Activated T-cell treated with anti-CD3 and anti-CD28 coated beads for 48 hours (primary cell): ENCODE measurements around the gene SPINT3.

Experiments
- DNase-seq: peaks from one replicate; pipeline ENCODE4 v3.0.0-alpha.2; 2020; ENCODE audit warnings: low read depth

Gene SPINT3, protein sequence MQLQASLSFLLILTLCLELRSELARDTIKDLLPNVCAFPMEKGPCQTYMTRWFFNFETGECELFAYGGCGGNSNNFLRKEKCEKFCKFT

GRCh38 chr20:45515147-45515913 lies at the start of gene SPINT3:
SPINT3 (minus strand) TSS chr20:45515622; CDS start chr20:45515608, 14 bp downstream.
- DNase-seq: no peak

DNA sequence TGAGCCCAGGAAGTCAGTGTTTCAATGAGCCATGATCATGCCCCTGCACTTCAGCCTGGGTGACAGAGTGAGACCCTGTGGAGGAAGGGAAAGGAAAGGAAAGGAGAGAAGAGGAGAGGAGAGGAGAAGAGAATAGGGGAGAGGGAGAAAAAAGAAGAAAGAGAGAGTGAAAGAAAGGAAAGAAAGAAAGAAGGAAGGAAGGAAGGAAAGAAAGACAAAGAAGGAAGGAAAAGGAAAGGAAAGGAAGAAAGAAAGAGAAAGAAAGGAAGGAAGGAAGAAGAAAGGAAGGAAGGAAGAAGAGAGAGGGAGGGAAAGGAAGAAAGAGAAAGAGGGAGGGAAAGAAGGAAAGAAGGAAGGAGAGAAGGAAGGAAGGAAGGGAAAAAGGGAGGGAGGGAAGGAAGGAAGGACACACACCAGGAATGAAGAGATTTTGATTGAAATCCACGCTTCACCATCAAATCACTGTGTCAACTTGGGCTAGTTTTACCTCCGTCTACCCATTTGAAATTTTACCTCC lies 49.4 kb upstream of the SPINT3 start:
- DNase-seq: no peak

- DNase-seq: no peak
Measured at GRCh38 chr20:45555198-45555597, 39.8 kb upstream of the SPINT3 start.

DNA sequence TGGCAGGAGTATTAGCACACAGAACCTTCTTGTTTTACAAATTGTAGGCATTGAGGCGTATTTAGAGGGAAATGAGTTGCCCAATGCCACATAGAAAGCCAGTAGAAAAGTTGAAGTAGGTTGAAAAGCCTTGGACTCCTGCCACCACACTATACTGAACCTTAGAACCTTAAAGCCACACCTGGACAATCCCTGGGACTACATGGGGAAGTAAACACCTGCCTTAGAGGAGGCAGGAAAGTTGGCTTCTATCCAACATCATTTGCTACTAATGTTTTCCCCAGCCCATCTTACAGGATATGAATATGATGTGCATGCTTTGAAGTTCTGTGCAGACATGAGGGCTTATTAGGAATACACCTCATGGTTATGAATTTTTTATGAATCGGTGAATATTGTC lies 37.0 kb upstream of the SPINT3 start:
- no peak for DNase-seq

DNA sequence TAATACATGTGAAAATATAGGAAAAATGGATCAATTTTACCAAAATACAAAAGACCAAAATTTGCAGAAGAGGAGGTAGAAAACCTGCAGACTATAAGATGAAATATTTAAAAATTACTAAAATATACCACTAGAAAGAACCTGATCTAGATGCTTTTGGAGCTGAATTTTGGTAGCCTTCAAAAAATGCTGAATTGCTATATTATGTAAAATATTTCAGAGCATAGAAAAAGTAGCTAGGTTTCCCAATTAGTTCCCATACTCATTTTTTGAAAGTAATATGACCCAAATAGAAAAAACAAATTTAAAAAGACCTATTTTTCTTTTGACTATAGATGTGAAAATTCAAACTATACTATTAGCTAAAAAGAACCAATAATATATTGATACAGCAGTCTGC lies 35.3 kb upstream of the SPINT3 start:
- no peak for DNase-seq

- DNase-seq: no peak
Measured at GRCh38 chr20:45548410-45548809, 33.0 kb upstream of the SPINT3 start.

DNA sequence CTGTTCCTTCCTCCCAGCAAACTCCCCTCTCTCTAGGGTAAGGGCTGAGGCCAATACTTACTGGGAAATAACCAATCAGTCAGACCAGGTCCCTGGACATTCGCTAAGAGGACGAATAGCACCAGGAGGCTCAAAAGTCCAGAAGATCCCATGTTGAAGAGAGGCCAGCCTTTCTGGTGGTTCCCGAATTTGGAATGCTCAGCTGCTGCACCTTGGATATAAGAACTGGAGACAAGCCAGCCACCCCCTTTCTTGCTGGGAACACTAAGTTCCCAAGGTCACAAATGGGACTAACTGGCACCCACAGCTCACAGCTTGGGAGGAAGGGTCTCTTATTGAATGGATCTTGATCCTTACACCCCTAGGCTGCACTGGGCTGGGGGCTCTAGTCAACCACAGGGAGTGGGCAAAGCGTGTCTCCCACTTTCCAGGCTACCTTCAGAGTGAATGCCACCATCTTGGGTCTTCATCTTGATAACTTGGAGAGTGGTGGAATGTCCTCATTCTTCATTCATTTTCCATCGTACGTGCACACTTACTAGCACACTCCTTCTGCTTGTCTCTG lies 31.9 kb upstream of the SPINT3 start, which contains the start of gene EPPIN:
Gene EPPIN, minus strand, starts transcription at position 196 of the 565 bp plus-strand sequence. Its CDS starts 44 bp downstream, at position 152.
- DNase-seq: no peak

GRCh38 chr20:45545754-45546453 lies 30.5 kb upstream of the SPINT3 start:
- no peak for DNase-seq

DNA sequence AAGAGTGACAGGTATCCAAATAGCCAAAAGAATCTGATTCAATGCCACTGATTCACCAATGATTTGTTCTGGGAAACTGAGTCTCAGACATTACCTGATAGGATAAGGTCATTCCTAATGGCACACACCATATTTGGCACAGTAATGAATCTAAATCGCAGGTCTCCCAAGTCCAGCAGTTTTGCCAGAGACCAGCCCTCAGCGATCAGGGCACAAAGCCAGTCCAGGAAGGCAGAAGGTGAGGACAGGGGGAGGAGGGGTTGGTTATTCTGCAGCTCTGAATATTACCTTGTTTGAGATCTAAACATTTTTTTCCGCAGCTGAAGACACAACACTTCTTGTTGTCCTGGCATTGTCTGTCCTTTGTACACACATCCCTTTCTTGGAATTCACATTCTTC lies 29.9 kb upstream of the SPINT3 start:
- no peak for DNase-seq

DNA sequence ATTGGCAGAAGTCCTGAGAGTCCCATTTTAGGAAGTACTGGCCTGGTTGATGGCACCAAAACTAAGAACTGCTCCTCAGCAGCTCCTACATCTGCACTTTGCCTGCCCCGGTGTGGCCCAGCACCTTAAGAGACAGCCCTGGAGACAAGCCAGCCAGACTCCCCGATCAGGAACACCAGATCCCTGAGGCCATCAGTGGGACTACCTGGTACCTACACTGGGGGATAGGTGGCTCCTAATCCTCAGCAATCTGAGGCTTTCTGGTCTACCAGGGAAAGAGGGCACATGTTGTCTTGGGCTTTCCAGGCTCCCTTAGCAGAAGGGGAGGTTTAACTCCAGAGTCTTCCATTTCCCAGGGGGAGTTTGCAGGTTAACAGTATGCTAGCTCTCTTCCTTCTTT lies 24.0 kb upstream of the SPINT3 start, which contains the start of gene WFDC6:
Gene WFDC6, minus strand, starts transcription at position 101 of the 400 bp plus-strand sequence. Its CDS starts 75 bp downstream, at position 26.
- no peak for DNase-seq

- DNase-seq: no peak
Measured at GRCh38 chr20:45538209-45538799, 22.9 kb upstream of the SPINT3 start.

DNA sequence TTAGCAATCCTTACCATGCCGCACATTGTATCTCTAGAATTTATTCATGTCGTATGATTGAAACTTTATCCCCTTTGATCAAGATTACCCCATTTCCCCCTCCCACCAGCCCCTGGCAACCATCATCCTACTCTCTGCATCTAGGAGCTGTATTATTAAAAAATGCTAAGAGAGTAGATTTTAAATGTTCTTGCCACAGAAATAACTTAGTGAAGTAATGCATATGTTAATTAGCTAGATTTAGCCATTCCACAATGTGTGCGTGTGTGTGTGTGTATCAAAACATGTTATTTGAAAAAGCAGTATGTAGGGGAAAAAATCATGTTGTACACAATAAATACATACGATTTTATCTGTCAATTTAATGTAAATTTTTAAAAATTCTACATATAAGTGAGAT lies 11.9 kb upstream of the SPINT3 start:
- no peak for DNase-seq

- DNase-seq: no peak
Measured at GRCh38 chr20:45523821-45524220, 8.4 kb upstream of the SPINT3 start.

DNA sequence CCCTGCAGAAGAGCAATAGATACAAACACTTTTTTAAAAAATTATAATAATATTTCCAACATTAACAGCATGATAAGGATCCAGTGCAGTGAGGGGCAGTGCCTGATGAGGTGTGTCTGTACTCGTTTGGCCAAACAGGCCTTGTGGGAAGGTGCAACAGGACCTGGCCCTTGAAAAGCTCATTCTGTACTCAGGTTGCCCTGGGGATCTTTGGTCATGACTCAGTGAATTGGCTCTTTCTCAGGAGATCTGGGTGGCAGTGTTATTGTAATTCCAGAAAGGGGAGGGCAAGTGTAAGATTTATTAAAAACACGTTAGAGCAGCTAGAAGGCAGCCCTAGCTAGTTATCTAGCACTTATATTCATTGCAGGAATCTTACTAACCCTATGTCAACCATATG lies 2.9 kb upstream of the SPINT3 start:
- no peak for DNase-seq

GRCh38 chr20:45510242-45510862 lies 5.1 kb downstream of the SPINT3 start:
- no peak for DNase-seq

DNA sequence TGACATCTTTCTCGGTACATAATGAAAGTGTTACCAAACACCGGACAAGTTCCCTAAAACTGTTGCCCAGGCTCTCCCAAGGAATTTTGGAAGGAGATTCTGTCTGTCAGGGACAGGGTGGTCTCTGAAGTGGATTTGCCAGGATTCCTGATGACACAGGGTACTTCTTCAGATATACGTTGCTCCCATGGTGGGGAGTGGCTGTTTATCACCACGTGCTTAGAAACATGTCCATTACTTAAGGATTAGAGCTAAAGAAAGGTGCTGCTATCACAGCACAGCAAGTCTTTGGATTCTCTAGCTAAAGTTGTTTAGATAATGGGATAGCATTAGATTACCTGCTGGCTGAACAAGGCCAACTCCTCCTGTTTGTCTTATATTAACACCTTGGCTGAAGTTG lies 6.3 kb downstream of the SPINT3 start:
- no peak for DNase-seq

GRCh38 chr20:45508068-45508886 lies 7.1 kb downstream of the SPINT3 start:
- no peak for DNase-seq

DNA sequence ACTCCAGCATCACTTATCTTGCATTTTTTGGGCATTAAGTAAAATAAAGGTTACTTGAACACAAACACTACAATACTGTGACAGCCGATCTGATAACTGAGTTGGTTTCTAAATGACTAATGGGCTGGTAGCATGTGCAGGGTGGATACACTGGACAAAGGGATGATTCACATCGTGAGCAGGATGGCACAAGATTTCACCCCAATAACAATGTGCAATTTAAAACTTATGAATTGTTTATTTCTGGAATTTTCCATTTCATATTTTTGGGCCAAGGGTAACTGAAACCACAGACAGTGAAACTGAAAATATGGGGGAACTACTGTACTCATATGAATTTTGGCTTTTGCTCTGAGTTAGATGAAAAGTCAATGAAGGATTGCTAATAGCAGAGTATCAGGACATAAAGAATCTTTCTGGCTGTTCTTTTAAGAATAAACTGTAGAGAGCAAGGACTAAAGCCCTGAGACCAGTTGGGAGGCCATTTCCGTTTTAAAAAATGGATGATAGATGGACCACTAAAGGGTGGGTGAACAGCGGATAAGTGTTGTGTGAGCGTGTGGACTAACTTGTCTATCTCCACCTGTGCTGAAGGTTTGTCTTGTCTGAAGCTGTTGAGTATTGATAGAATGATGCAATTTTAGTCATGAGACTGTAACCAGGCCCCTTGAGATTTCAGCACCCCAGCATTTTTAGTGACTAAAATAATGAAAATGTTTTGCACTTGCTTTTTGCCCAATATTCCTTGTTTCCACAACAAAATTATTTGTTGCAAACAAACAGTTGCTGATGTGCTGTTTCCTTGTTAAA lies 8.2 kb downstream of the SPINT3 start:
- no peak for DNase-seq

- DNase-seq: no peak
Measured at GRCh38 chr20:45506398-45506797, 9.0 kb downstream of the SPINT3 start.

DNA sequence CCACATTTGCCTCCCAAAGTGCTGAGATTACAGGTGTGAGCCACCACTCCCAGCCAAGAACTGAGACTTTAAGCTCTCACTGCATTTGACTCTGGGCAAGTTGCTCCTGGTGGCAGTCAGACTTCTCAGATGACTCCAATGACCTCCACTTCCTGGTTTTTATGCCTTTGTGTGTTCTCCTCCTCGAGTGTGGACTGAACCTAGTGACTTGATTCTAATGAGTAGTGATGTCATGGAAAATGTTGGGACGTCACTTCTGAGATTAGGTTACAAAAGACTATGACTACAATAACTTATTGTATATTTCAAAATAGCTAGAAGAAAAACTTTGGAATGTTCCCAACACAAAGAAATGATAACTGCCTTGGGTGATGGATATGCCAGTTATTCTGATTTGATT lies 12.0 kb downstream of the SPINT3 start:
- no peak for DNase-seq
